ENCODE results near the gene NEUROD4. TPM values are rescaled to one million over a fixed set of nuclear protein-coding genes. Genes with fewer than 3 reads are reported as not detected.

The NEUROD4 gene
- total and polyA plus RNA-seq, 2 experiments from 2014 or later: 0.07 to 0.13 TPM

- Mint-ChIP-seq H3K9me3 (no peaks in the 10 kb centered on the region), H3K4me3 (no peak overlapping the region), H3K27me3 (ENCODE audit: insufficient read depth, low read depth, poor library complexity) (peaks cover 8% of the 10 kb centered on the region), H3K36me3 (ENCODE audit: low read depth) (no peaks in the 10 kb centered on the region), H3K4me1 (peaks cover 31% of the 10 kb centered on the region), H3K27ac (no peak overlapping the region)
- no peaks in the 10 kb centered on the region for H3K36me3 ChIP-seq (ENCODE audit: insufficient read depth)
- ATAC-seq: no peak
- no peak for DNase-seq (ENCODE audit: low spot score)
- H3F3A ChIP-seq (replicated peaks; ENCODE audit: low read depth): no peaks in the 10 kb centered on the region
- no peak overlapping the region for H3K27ac ChIP-seq (ENCODE audit: low read depth)
- H4K20me1 ChIP-seq (replicated peaks; ENCODE audit: insufficient read depth): no peaks in the 10 kb centered on the region
- H3K4me3 ChIP-seq: no peak overlapping the region
- no peak overlapping the region for H3K4me2 ChIP-seq
- H2AFZ ChIP-seq: no peak overlapping the region
- H3K27me3 ChIP-seq (ENCODE audit: insufficient read depth): no peaks in the 10 kb centered on the region
- TF ChIP-seq EZH2 (IDR thresholded peaks at IDR 0.05; ENCODE audit: low read depth, unreplicated experiment): no peak
- no peak for TF ChIP-seq NANOG (IDR thresholded peaks at IDR 0.05; ENCODE audit: borderline replicate concordance)
- no peak for TF ChIP-seq ZNF114 (CRISPR knock-in tag; IDR thresholded peaks at IDR 0.05)
- TF ChIP-seq STAT1 (IDR thresholded peaks at IDR 0.05; ENCODE audit: unreplicated experiment): no peak
- no peak for TF ChIP-seq POLR2AphosphoS5 (IDR thresholded peaks at IDR 0.05; ENCODE audit: low read depth)
- peaks cover 7% of the 10 kb centered on the region; the same call in 1 of the 2 replicates for H3K4me1 ChIP-seq (ENCODE audit: insufficient read depth)
- no peaks in the 10 kb centered on the region for H3K9me2 ChIP-seq (ENCODE audit: insufficient read depth)
- H3K79me2 ChIP-seq (replicated peaks; ENCODE audit: insufficient read depth): no peaks in the 10 kb centered on the region
Observed at GRCh38 chr12:55043542-55043941, 23.8 kb downstream of the NEUROD4 start.

- H3K27ac ChIP-seq (ENCODE audit: low read depth): no peak overlapping the region
- no peaks in the 10 kb centered on the region for H3K36me3 Mint-ChIP-seq (ENCODE audit: low read depth)
- TF ChIP-seq REST (IDR thresholded peaks at IDR 0.05; ENCODE audit: unreplicated experiment) (no peak), CTCF (conservative IDR thresholded peaks at IDR 0.05; ENCODE audit: low read depth in 2 of 2) (no peak), EZH2 (IDR thresholded peaks at IDR 0.05; ENCODE audit: low read depth, unreplicated experiment) (no peak), ZNF331 (CRISPR knock-in tag; IDR thresholded peaks at IDR 0.05; ENCODE audit: low read depth) (no peak), ZNF462 (CRISPR knock-in tag; IDR thresholded peaks at IDR 0.05) (peak; percentile 30; the same call in 1 of the 2 replicates), EZH2phosphoT487 (IDR thresholded peaks at IDR 0.05; ENCODE audit: unreplicated experiment) (no peak), JUNB (IDR thresholded peaks at IDR 0.05; ENCODE audit: unreplicated experiment) (no peak)
- H3K4me3 Mint-ChIP-seq: peak overlapping the region; percentile 3; the same call in 1 of the 3 replicates
- no peak overlapping the region for H2AFZ ChIP-seq
- no peaks in the 10 kb centered on the region for H3K9me2 ChIP-seq (ENCODE audit: insufficient read depth)
- H3K4me1 Mint-ChIP-seq: peaks cover 27% of the 10 kb centered on the region
- no peak overlapping the region for H3K4me2 ChIP-seq
- peaks cover 8% of the 10 kb centered on the region for H3K27me3 Mint-ChIP-seq (ENCODE audit: insufficient read depth, low read depth, poor library complexity)
- no peak overlapping the region for H3K27ac Mint-ChIP-seq
- H3K9me3 Mint-ChIP-seq: no peaks in the 10 kb centered on the region
- no peaks in the 10 kb centered on the region for H4K20me1 ChIP-seq (replicated peaks; ENCODE audit: insufficient read depth)
- H3K79me2 ChIP-seq (replicated peaks; ENCODE audit: insufficient read depth): no peaks in the 10 kb centered on the region
- no peaks in the 10 kb centered on the region for H3K36me3 ChIP-seq (ENCODE audit: insufficient read depth)
- H3F3A ChIP-seq (replicated peaks; ENCODE audit: low read depth): no peaks in the 10 kb centered on the region
- no peak overlapping the region for H3K4me3 ChIP-seq
- DNase-seq (ENCODE audit: low spot score) (peak; percentile 76), ATAC-seq (peak; percentile 99)
- H3K4me1 ChIP-seq (ENCODE audit: insufficient read depth): peaks cover 7% of the 10 kb centered on the region; the same call in 1 of the 2 replicates
- H3K27me3 ChIP-seq (ENCODE audit: insufficient read depth): no peaks in the 10 kb centered on the region
Observed at GRCh38 chr12:55044135-55044534, 24.4 kb downstream of the NEUROD4 start.
